GM21360 (cell line): Measurements from ENCODE around the gene JPH2.
A peak's percentile ranks its signal among the peaks of the same experiment; 100 is the strongest.
"Not testable (repeated sequence)": the region's sequence is repeated elsewhere in the genome, so short reads cannot be mapped to it uniquely, and the experiment has no call there.

Experiments used
- ATAC-seq: cut with Tn5 transposase; IDR thresholded peaks from one replicate; pipeline ENCODE4 v1.9.1; 2021; ENCODE audit warnings: mild to moderate bottlenecking, moderate library complexity; ENCODE audit not compliant: unreplicated experiment

The JPH2 gene

GRCh38 chr20:44211177-44212039 is 24.4 kb upstream of the JPH2 start:
- ATAC-seq: no peak

GRCh38 chr20:44210406-44211176 is 23.6 kb upstream of the JPH2 start, which contains the start of gene OSER1:
Gene OSER1 (minus strand): TSS chr20:44210771. CDS start chr20:44206957, 3,814 bp downstream.
- peak; percentile 72 for ATAC-seq

GRCh38 chr20:44209686-44210405 is 22.9 kb upstream of the JPH2 start:
- ATAC-seq: peak; percentile 2

GRCh38 chr20:44208770-44209169 is 21.8 kb upstream of the JPH2 start:
- no peak for ATAC-seq

- no peak for ATAC-seq
Measured at GRCh38 chr20:44208165-44208564, 21.2 kb upstream of the JPH2 start.

- ATAC-seq: no peak
Measured at GRCh38 chr20:44207126-44207723, 20.2 kb upstream of the JPH2 start.

- ATAC-seq: no peak
Measured at GRCh38 chr20:44206132-44206531, 19.1 kb upstream of the JPH2 start.

GRCh38 chr20:44204832-44205215 is 17.8 kb upstream of the JPH2 start:
- no peak for ATAC-seq

- ATAC-seq: no peak
Measured at GRCh38 chr20:44204156-44204831, 17.3 kb upstream of the JPH2 start.

- ATAC-seq: no peak
Measured at GRCh38 chr20:44203161-44203560, 16.2 kb upstream of the JPH2 start.

- no peak for ATAC-seq
Measured at GRCh38 chr20:44200983-44201382, 14.0 kb upstream of the JPH2 start.

GRCh38 chr20:44200371-44200770 is 13.4 kb upstream of the JPH2 start:
- ATAC-seq: no peak

- ATAC-seq: no peak
Measured at GRCh38 chr20:44199877-44200276, 12.9 kb upstream of the JPH2 start.

GRCh38 chr20:44198872-44199271 is 11.9 kb upstream of the JPH2 start:
- ATAC-seq: no peak

- no peak for ATAC-seq
Measured at GRCh38 chr20:44196271-44196670, 9.3 kb upstream of the JPH2 start.

- ATAC-seq: no peak
Measured at GRCh38 chr20:44195605-44196004, 8.6 kb upstream of the JPH2 start.

- ATAC-seq: no peak
Measured at GRCh38 chr20:44193801-44194200, 6.8 kb upstream of the JPH2 start.

- ATAC-seq: not testable (repeated sequence)
Measured at GRCh38 chr20:44191640-44192039, 4.7 kb upstream of the JPH2 start.

GRCh38 chr20:44190197-44190852 is 3.3 kb upstream of the JPH2 start:
- not testable (repeated sequence) for ATAC-seq

- ATAC-seq: no peak
Measured at GRCh38 chr20:44188752-44189151, 1.8 kb upstream of the JPH2 start.
